Measurements from ENCODE around the gene STAT3. TPM values are rescaled to one million over a fixed set of nuclear protein-coding genes. Genes with fewer than 3 reads are reported as not detected.
A peak's percentile ranks its signal among the peaks of the same experiment; 100 is the strongest.

STAT3 gene
- total RNA-seq, 4 donors from 2014 or later = 146 to 253 (median 205) TPM

- Histone ChIP-seq H3K27me3 (no peaks in the 10 kb centered on the region), H3K9me3 (no peaks in the 10 kb centered on the region), H3K36me3 (peaks cover 0 to 27% of the 10 kb centered on the region in 2 donors), H3K27ac (peak within 1 kb of the TSS; percentile 77 to 94 (median 89)), H3K4me3 (peak within 1 kb of the TSS; percentile 51 to 73), H3K4me1 (peaks cover 0 to 67% (median 15%) of the 10 kb centered on the region in 3 donors)
- peak; percentile 91 to 94 for TF ChIP-seq POLR2A (IDR thresholded peaks at IDR 0.05)
- TF ChIP-seq POLR2AphosphoS5 (IDR thresholded peaks at IDR 0.05) = peak; percentile 90
- TF ChIP-seq EP300 (IDR thresholded peaks at IDR 0.05) = no peak
- peak in 3 of 4 experiments; percentile 5 to 30 (median 9) for TF ChIP-seq CTCF (IDR thresholded peaks at IDR 0.05)
- WGBS, 2 donors (ENCODE audit: low coverage in 1 of 2) = 41% methylated on average over 6 of the region's 88 CpGs; no CpG with 5 or more reads in 1 of the 2 donors
- peak; percentile 94 for ATAC-seq
These were observed 100.1 kb downstream of the STAT3 start, which contains the start of gene STAT5A for GRCh38 chr17:42287977-42288802. Gene STAT5A (plus strand): TSS chr17:42288498. CDS start chr17:42289412, 914 bp downstream.

DNA sequence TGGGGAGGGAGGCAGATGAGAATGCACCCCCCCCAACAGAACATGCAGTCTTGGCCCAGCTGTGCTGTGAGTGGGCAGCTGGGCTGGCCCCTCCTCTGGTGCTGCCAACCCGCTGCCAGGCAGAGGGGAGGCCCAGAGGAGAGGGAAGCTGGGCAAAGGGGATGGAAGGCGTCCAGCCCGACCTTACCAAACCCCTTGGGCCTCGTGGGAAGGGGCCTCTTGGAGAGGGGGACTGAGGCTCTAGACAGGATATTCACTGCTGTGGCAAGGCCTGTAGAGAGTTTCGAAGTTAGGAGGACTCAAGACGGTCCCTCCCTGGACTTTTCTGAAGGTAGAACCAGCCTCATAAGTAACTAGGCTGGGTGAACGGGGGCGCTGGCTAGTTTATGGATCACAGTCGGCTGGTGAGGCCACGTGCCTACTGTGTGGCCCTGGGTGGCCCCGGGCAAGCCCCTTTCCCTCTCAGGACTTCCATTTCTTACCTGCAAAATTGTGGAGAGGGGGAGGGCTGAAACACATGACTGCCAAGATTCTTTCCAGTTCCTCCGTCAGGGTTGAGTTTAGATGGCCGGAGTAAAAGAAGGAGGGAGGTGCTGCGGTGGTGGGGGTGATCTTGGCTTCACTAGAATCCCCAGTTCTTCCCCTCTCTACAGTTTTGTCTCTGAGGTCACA, 100.8 kb downstream of the STAT3 start:
- peak overlapping the region; percentile 51 to 73 for H3K4me3 ChIP-seq
- peaks cover 0 to 67% (median 15%) of the 10 kb centered on the region in 3 donors for H3K4me1 ChIP-seq
- TF ChIP-seq POLR2AphosphoS5 (IDR thresholded peaks at IDR 0.05) (peak; percentile 70), CTCF (IDR thresholded peaks at IDR 0.05) (no peak), EP300 (IDR thresholded peaks at IDR 0.05) (no peak), POLR2A (IDR thresholded peaks at IDR 0.05) (peak in 1 of 2 donors; percentile 36)
- peaks cover 0 to 19% of the 10 kb centered on the region in 2 donors for H3K36me3 ChIP-seq
- peak overlapping the region; percentile 77 to 94 (median 89) for H3K27ac ChIP-seq
- WGBS, 2 donors (ENCODE audit: low coverage in 1 of 2) = 0 to 5% methylated on average over 6 to 8 of the region's 14 CpGs
- ATAC-seq = peak; percentile 66
- no peaks in the 10 kb centered on the region for H3K27me3 ChIP-seq
- H3K9me3 ChIP-seq = no peaks in the 10 kb centered on the region

DNA sequence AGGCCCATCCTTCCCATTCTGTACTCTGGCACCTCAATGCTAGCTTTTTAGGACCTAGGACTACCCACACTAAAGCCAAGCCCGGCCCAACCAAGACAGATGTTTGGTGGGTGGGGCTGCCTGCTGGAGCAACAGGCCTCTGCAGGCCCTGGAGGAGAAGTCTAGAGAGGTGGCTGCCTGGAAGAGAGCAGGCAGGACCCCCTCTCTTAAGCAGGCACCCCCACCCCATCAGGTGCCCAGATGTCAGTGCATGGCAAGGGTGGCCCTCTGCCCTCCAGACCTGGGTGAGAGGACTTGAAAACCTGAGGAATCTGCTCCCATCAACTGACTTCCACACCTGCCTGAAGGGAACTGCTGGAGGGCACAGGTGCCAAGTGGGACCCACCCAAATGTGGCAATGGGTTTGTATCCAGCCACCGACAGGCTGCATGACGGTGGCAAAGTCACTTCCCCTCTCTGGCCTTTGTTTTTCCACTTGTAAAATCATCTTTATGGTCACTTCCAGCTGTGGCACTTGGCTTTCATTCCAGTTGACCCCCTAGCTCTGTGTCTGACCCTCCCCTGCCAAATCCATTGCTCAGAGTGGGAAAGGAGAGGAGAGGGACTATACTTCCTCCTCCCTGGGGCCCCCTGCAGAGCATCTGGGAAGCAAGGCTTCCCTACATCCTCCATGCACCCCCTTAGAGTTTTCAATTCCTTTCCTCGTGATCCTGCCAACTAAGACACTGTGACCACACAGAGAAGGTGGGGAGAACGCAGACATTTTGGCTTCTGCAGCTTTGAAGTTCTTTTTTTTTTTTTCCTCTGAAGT, 101.6 kb downstream of the STAT3 start:
- 0 to 27% methylated on average over 1 to 3 of the region's 5 CpGs for WGBS, 2 donors (ENCODE audit: low coverage in 1 of 2)

More for the DNA sequence above, 101.6 kb downstream of the STAT3 start:
- TF ChIP-seq POLR2AphosphoS5 (IDR thresholded peaks at IDR 0.05) (no peak), POLR2A (IDR thresholded peaks at IDR 0.05) (no peak), CTCF (IDR thresholded peaks at IDR 0.05) (no peak), EP300 (IDR thresholded peaks at IDR 0.05) (no peak)
- no peak for ATAC-seq
- Histone ChIP-seq H3K4me1 (peaks cover 0 to 61% (median 15%) of the 10 kb centered on the region in 3 donors), H3K9me3 (no peaks in the 10 kb centered on the region), H3K27me3 (no peaks in the 10 kb centered on the region), H3K36me3 (peaks cover 0 to 11% of the 10 kb centered on the region in 2 donors), H3K27ac (peak overlapping the region; percentile 77 to 94 (median 89)), H3K4me3 (peak overlapping the region; percentile 51 to 73)
